Skin epidermis (tissue), 12 donors: ENCODE results near the gene STARD7.
"Not testable (repeated sequence)": the region's sequence is repeated elsewhere in the genome, so short reads cannot be mapped to it uniquely, and the experiment has no call there.

Source experiments
- H3K27ac ChIP-seq, 21 experiments: fragments of 200-600 bp; sonication (generic) in 11 of 21; one replicate each; pipeline ENCODE4 v1.5.0; 2020; ENCODE audit warnings: mild to moderate bottlenecking in 3 of 21, inconsistent platforms in 2 of 21, moderate library complexity in 2 of 21
- H3K4me3 ChIP-seq, 7 experiments: fragments of 200-600 bp; sonication (generic) in 2 of 7; one replicate each; pipeline ENCODE4 v1.5.0; 2020; ENCODE audit warnings: inconsistent platforms in 2 of 7, mild to moderate bottlenecking in 2 of 7, moderate library complexity in 1 of 7

Gene STARD7

GRCh38 chr2:96142217-96143113 is 66.2 kb downstream of the STARD7 start:
- H3K27ac ChIP-seq = peak overlapping the region in 7 of 21 experiments; percentile 21 to 95 (median 88)
- H3K4me3 ChIP-seq = peak overlapping the region in 4 of 7 experiments; percentile 4 to 79 (median 58)

GRCh38 chr2:96141624-96141967 is 67.0 kb downstream of the STARD7 start:
- H3K4me3 ChIP-seq, H3K27ac ChIP-seq: not testable (repeated sequence)

- Histone ChIP-seq H3K4me3 (no peak overlapping the region), H3K27ac (no peak overlapping the region)
These were observed 67.5 kb downstream of the STARD7 start for GRCh38 chr2:96140941-96141623.

- no peak overlapping the region for H3K4me3 ChIP-seq
- peak overlapping the region in 3 of 21 experiments; percentile 2 to 17 (median 15) for H3K27ac ChIP-seq
These were observed 69.4 kb downstream of the STARD7 start for GRCh38 chr2:96139181-96139758.

- no peak within 1 kb of the TSS for H3K4me3 ChIP-seq
- H3K27ac ChIP-seq = peak within 1 kb of the TSS in 7 of 21 experiments; percentile 2 to 56 (median 17)
These were observed 70.2 kb downstream of the STARD7 start, which contains the start of gene ASTL for GRCh38 chr2:96138179-96139145. TSS of gene ASTL (minus strand) at chr2:96138502. CDS start at chr2:96138436, 66 bp downstream.

- Histone ChIP-seq H3K27ac (peak overlapping the region in 4 of 21 experiments; percentile 11 to 56 (median 54)), H3K4me3 (no peak overlapping the region)
These were observed 71.1 kb downstream of the STARD7 start for GRCh38 chr2:96137321-96138178.

- no peak overlapping the region for H3K27ac ChIP-seq
- H3K4me3 ChIP-seq = no peak overlapping the region
These were observed 72.4 kb downstream of the STARD7 start for GRCh38 chr2:96136129-96136720.

GRCh38 chr2:96135621-96136020 is 73.0 kb downstream of the STARD7 start:
- Histone ChIP-seq H3K27ac (no peak overlapping the region), H3K4me3 (no peak overlapping the region)

- Histone ChIP-seq H3K4me3 (no peak overlapping the region), H3K27ac (no peak overlapping the region)
These were observed 73.5 kb downstream of the STARD7 start for GRCh38 chr2:96135171-96135570.
